Suppressor macrophage treated with lipopolysaccharide for 4 hours (primary cell): ENCODE data around the gene TTC13.

Source experiments
- DNase-seq: peaks from one replicate; pipeline ENCODE4 v3.0.0-alpha.2; 2020

TTC13 gene

GRCh38 chr1:230901671-230902070 is 77.0 kb downstream of the TTC13 start:
- DNase-seq = no peak

- no peak for DNase-seq
Measured at GRCh38 chr1:230900984-230901383, 77.7 kb downstream of the TTC13 start.

- no peak for DNase-seq
Measured at GRCh38 chr1:230899841-230900251, 78.8 kb downstream of the TTC13 start.

- DNase-seq = no peak
Measured at GRCh38 chr1:230898748-230899147, 79.9 kb downstream of the TTC13 start.

- DNase-seq = no peak
Measured at GRCh38 chr1:230898144-230898543, 80.5 kb downstream of the TTC13 start.

- no peak for DNase-seq
Measured at GRCh38 chr1:230896779-230897178, 81.9 kb downstream of the TTC13 start.

GRCh38 chr1:230895452-230895851 is 83.2 kb downstream of the TTC13 start:
- no peak for DNase-seq

- no peak for DNase-seq
Measured at GRCh38 chr1:230894664-230895063, 84.0 kb downstream of the TTC13 start.

GRCh38 chr1:230894032-230894431 is 84.6 kb downstream of the TTC13 start:
- no peak for DNase-seq

GRCh38 chr1:230892018-230892491 is 86.6 kb downstream of the TTC13 start:
- no peak for DNase-seq

GRCh38 chr1:230891413-230891812 is 87.2 kb downstream of the TTC13 start:
- DNase-seq = no peak

GRCh38 chr1:230884646-230885045 is 94.0 kb downstream of the TTC13 start:
- DNase-seq = no peak

GRCh38 chr1:230883967-230884366 is 94.7 kb downstream of the TTC13 start:
- DNase-seq = no peak

GRCh38 chr1:230879778-230880177 is 98.9 kb downstream of the TTC13 start:
- no peak for DNase-seq

GRCh38 chr1:230878591-230878990 is 100.1 kb downstream of the TTC13 start:
- DNase-seq = no peak

GRCh38 chr1:230877924-230878590 is 100.6 kb downstream of the TTC13 start:
- DNase-seq = no peak

GRCh38 chr1:230877146-230877923 is 101.3 kb downstream of the TTC13 start:
- DNase-seq = no peak

GRCh38 chr1:230876660-230877059 is 102.0 kb downstream of the TTC13 start:
- DNase-seq = no peak

GRCh38 chr1:230875370-230875769 is 103.3 kb downstream of the TTC13 start:
- no peak for DNase-seq

GRCh38 chr1:230870916-230871315 is 107.7 kb downstream of the TTC13 start:
- no peak for DNase-seq

GRCh38 chr1:230869500-230869899 is 109.2 kb downstream of the TTC13 start:
- no peak for DNase-seq

GRCh38 chr1:230868736-230869385 is 109.8 kb downstream of the TTC13 start:
- DNase-seq = peak; percentile 49

- DNase-seq = peak; percentile 78
Measured at GRCh38 chr1:230867903-230868735, 110.5 kb downstream of the TTC13 start, which contains the start of gene C1orf198. C1orf198 (minus strand) TSS chr1:230868521; CDS start chr1:230868512, 9 bp downstream.
